HG03175 (cell line): ENCODE measurements around the gene OVAAL.

Experiments used
- ATAC-seq: cut with Tn5 transposase; IDR thresholded peaks from one replicate; pipeline ENCODE4 v1.9.1; 2021; ENCODE audit warnings: mild to moderate bottlenecking, moderate library complexity; ENCODE audit not compliant: unreplicated experiment

Gene OVAAL

DNA sequence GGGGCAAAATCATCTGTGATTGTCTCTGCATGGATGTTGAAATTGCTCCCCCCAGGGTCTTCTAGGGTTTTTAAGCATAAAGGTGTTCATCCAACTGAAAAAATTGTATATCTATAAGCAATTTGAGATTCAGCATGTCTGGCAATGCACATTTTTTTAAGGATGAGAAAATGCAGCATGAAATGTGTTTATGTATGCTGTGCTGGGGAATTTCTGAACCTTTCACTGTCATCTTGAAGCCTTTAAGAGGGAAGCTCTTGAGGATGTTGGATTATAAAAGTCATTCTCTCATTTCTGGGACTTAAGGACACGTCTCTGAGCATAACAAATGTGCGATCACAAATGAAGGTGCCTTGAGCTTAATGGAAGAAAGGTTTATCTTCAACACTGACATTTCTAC is 9.4 kb downstream of the OVAAL start:
- ATAC-seq, result no peak

DNA sequence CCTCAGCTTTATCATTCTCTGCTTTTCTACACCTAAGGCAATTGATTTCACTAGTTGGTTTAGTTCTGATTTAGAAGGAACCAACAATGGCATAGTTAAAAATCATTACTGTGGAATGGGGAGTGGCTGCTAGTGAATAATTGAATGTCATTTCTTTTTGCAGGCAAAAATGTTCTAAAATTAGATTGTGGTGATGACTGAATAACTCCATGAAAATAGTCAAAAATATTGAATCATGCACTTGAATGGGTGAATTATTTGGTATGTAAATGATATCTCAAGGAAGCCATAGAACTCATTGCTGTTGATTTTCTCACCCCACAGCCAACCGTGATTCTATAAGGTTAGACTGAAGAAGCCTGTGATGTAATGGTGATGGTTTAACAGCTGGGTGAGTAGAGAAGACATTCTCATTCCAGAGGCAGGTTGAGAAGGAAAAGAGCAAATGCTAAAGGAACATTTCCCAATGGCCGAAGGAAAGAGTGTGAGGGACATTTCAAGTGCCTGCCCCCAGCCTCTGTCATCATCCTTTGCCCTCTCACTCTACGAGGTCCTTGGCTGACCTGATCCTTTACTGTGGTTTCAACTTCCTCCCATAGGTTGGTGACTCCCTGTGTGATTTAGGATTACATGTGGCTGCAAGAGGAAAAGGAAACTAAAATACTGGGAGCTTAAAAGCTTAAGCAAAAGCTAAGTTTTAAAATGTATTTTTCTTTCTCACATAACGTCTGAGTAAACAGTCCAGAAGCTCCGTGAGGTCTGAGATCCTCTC is 12.5 kb downstream of the OVAAL start:
- no peak for ATAC-seq

DNA sequence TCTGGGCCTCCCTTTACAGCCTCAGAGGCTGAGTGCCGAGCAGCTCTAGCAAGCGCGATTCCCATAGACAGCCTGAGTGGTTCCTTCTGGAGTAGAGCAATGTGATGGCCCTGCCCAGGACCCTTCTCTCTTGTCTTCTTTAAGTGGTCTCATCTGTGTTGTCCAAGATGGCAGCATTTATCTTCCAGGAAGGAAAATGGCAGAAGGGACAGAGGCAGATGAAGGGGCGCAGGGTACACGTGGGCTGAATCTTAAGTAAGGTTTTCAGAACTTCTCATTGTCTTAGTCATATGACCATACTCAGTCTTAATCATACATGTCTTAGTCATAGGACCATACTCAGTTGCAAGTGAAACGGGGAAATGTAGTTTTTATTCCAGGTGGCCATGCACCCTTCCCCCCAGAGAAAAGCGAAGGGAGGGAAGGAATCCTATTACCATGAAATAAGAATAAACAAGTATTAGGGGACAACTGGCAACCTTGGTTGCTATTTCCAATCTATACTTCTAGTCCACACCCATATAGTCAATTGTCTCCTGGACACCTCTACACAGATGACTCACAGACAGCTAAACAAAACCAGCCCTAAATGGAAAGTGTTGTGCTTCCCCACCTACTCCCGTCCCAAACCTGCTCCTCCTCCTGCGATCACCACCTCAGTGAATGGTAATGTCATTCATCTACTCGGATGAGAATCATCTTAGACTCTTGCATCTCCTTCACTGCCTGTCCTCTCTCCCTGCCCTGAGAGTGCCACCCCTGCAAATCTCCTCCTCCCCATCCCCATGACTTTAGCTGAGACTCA is 13.3 kb downstream of the OVAAL start:
- no peak for ATAC-seq

DNA sequence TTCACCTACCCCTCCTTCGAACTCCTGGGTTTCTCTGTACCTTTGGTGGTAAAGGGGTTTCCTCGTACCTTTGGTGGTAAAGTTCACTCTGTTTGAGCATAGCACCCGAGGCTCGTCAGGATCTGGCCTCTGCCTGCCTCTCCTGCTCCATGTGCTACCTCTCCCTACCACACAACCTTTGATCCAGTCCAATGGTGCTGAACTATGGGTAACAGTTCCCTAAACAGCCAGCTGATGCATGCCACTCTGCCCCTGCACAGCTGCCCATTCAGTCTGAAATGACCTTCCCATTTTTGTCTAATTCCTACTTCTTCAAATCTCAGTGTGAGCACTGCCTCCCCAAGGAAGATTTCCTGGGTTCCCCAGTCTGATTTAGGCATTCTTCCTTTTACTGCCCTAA is 14.0 kb downstream of the OVAAL start:
- ATAC-seq, result no peak

DNA sequence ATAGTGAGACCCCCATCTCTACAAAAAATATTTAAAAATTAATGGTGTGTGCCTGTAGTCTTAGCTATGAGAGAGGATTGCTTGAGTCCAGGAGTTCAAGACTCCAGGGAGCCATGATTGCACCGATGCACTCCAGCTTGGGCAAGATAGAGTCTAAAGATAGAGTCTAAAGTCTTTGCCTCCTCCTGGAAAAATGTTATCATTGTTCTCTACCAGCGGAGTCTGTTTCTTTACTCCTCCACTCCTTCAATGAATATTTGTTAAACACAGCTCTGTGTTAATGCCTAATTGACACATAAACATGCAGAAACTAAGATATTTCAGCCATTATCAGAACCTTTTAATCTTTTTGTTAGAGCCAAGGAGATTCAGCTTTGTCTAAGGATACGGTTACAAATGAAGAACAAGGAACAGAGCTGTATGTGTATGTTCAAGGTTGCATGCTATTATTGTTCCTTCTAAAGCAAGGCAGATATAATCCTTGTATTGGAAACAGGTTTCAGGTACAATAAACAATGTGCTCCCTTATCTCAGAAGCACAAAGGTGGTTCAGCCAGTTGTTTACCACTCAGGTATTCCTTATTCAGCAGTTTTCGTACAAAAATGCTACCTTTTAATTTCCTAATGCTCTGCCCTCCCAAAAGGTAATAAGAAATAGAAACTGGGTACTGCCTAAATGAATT is 15.4 kb downstream of the OVAAL start:
- ATAC-seq, result no peak

DNA sequence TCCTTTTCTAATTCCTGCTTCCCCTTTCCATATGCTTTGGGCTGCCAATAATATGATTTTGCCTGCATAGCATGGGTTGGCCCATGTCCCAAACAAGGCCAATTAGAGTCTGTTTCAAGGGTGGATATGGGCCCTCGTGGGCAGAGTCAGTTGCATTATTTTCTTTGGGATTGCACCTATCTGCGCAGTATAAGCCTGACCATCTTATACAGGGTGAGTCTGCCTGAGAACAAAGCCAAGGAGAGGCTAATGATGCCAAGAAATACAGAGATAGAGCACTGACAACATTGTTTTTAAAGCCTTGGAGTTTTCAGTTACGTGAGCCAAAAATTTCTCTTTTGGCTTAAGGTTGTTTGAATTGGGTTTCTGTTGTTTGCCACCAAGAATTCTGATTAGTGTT is 18.6 kb downstream of the OVAAL start:
- ATAC-seq, result no peak

DNA sequence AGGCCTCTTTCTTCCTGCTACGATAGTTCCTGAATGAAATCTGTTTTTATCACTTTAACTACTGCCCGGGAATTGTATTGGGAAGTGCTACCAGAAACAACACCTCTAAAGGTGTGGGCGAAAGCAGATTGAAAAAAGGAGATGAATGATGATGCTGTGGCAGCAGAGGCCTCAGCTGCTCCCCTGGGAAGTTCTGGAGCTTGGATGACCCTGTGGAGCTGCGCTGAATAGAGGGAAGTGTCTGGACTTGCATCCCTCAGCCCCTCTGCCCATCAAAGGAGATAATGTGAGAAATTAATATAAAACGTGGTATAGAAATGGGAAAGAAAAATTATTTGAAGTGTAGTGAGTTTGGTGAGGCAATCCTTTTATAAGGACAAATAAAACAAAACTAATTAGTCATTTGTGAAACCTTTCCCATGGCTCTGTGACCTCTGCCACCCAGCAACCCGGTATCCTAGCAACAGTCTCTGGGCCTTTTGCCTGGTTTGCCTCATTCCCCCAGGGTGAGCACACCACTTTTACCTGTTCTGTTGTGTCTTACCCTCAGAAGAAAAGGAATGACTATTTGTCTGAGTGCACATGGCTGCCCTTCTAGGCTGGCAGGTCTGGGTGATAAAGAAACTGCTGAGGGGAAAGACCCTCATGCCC is 21.3 kb downstream of the OVAAL start:
- ATAC-seq, result no peak

DNA sequence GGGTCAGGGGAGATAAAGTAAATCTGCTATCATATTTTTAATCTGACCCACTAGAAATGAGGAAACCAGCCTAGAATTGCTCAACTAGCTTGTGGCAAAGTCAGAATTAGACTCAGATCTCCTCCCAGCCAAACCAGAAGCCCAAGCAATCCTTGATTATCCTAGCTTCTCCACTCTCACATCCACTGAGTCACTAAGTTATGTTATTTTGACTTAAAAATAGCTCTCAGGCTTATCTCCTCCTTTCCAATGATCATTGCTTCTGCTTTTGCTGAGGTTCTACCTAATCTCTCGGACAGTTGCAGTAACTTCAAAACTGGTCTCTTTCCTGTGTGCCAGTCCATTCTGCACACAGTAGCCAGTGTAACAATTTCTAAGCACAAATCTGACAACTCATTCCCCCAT is 22.9 kb downstream of the OVAAL start:
- ATAC-seq, result no peak

DNA sequence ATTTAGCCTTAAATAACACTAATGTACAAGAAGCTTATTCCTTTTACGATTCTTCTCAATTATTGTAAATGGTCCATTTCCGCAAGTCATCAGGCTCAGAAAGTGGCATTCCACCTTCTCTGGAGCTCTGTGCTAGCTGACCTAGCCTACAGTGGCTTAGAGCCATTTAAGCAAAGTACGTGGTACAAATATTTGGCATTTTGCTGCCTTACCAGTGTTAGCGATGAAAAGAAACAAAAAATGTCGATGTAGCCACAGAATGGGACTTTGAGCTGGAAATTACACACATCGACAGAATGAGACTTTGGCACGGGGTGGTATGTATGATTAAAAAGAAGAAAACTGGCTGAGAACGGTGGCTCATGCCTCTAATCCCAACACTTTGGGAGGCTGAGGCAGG is 26.1 kb downstream of the OVAAL start:
- no peak for ATAC-seq

DNA sequence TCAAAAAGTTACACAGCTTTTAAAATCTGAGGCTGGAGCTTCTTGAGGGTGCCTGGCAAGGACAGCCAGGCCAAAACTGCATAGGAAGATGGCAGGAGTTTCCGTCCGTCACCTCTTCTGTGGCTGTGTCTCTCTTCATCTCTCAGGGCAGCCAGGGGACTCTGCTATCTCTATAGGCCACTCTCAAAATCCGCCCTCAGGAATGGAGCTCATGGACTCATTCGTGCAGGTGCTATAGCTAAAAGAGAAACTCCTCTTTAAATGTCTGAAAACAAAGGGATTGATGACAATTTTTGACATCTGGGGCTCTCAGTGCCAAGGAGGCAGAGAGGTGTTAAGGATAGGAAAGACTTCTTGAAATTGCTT is 27.2 kb downstream of the OVAAL start:
- ATAC-seq, result no peak

DNA sequence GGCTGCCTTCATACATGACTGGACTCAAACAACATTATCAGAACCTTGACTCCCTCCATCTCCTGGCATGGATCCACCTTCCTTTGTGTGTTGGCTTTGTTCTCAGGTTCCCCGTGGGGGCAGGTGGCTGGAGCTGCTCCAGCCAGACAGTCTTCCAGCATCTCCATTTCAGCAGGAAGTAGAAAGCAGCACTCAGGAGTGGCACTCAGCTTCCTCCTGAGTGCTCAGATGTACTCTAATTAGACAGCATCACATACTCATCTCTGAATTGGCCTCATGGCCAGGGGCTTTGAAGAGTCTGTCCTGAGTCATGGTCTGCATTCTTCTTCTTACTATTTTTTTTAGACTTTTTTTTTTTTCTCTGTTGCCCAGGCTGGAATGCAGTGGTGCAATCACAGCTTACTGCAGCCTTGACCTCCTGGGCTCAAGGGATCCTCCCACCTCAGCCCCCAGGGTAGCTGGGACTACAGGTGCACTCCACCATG is 27.9 kb downstream of the OVAAL start:
- ATAC-seq, result no peak

DNA sequence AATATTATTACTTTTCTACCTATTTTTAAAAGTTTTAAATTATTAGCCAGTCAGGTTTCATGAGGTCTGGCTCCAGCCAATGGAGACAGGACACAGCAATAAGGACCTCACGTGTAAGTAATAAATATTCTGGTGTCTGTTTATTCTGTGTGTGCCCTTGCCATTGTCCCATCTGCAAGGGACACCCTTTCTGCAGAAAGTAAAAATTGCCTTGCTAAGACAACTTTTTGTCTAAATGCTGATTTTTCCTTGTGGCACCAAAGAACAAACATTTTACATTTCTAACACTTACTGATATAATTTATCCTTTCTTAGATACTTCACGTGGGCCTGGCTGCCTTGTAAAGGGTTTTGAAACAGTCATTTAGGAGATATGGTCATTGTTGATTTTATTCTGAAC is 29.4 kb downstream of the OVAAL start:
- ATAC-seq, result no peak

DNA sequence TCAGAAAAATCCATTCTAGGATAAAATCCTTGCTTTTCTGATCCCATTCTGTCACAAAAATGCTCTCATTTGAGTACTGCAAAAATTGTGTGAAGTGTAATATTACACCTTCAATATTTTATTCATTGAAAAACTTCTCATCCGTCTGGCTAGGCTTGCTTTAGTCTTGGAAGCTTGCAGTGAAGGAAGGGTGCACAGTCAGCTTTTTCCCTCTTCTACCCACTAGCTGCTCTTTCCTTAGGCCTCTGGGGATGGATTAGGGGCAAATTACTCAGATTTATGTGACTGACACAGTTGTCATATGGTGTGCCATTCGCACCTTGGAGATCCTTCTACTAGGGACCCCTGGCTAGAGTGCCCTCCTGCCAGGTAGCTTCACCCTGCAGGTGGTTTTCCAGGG is 32.1 kb downstream of the OVAAL start:
- no peak for ATAC-seq

DNA sequence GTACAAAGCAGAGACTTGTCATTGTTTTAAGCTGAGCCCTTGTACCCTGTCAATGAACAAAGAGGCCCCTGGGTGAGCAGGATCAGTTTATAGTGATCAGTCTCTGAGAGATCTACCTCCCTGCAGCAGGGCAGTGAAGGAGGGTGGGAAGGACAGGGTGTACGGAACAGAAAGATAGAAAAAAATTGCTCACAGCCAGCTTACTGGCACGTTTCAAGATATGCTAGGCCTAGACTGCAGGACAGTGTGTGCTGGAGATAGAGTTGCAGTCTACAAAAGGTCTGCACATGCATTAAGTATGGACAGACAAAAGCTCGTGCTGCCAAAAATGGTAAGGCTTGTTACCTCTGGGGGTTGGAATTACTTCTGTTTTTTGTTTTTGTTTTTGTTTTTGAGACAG is 34.6 kb downstream of the OVAAL start:
- ATAC-seq, result no peak

DNA sequence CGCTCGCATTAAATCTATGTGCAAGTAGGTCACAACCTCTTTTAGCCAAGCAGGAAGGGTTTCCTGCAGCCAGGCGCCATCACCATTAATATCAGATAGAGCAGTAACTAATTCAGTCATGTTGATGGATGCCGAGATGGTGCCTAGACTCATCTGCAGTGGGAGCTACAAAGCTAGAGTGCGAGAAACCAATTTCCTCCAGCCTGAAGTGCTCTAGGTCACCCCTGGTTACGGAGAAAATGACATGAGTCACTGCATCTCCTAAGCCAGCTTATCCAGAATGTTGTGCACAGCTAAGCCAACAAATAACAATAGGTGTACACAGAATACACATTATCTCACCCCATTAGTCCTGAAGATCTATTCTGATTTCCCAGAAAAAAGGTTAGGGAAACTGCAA is 36.0 kb downstream of the OVAAL start:
- ATAC-seq, result no peak

DNA sequence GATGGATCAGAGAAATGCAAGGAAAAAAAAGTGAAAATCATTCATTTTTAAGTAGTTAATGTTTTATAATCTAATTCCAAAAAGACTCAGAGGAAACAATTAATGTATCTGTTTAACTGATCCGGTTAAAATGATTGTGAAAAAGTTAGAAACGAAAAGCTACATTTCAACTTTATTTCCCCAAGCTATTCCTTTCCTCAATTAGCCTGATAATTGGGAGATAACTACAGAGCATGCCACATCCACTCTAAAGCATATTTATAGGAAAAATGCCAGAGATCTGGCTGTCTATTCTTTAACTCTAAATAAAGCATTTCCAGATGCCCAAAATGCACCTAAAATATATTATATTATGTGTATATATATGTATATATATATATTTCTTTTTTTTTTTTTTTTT is 37.2 kb downstream of the OVAAL start:
- ATAC-seq, result no peak

DNA sequence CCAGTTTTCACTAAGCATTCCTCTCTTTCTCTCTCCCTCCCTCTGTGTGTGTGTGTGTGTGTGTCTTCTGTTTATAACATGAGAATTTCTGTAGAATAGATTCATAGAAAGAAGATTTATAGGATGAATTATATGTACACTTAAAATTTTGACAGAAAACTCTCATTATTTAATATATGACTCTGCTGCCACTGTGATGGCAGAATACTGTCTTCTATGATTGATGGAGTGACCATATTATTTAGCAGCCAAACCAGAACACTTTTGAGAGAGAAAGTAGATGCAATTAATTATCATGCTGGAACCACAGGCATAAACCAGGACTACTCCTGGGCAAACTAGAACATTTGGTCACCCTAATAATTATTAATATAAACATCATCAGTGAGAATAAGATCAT is 38.8 kb downstream of the OVAAL start:
- no peak for ATAC-seq

DNA sequence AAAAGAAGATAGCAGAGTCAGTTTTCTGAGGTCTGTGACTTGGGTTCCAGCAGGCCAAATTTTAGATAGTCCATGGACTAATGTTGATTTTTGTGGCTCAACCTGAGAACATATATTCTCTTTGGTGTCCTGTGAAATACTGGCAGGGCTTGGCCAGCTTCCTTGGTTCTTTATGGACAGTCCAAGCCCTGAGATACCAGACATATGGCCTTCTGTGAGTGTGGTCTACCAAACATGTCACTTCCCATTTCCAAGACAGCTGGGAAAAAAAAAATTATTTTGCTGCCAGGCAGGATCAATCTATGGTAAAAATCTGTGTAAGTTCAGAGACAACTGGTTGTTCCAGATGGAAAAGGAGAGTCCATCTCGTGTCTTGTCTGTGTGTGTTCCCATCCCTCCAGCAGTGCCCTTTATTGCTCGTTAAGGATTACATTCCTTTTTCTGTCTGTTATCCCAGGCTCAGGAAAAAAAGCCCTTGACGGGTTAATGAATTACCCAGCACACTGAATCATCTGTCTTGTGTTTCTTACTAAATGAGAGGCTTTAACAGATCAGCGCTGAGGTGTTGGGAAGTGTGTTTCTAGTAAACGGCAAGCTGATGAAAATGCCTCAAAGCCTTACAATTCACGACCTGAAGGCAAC is 39.7 kb downstream of the OVAAL start:
- no peak for ATAC-seq

DNA sequence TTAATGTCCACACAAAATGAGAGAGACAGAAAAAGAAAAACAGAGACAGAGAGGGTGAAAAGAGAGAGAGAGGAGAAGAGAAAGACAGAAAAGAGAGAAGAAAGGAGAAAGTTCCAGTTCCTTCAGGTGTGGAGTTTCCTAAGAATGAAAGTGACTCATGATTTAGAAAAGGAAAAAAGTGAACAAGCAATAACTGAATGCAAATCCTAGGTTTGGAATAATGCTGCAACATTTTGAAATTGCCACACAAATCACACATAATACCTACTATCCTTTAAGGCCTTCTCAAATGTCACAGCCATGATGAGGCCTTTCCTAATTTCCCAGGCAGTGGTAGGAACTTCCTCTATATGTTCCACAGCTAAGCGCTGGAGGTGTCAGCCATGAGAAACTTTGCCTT is 41.6 kb downstream of the OVAAL start:
- ATAC-seq, result no peak

DNA sequence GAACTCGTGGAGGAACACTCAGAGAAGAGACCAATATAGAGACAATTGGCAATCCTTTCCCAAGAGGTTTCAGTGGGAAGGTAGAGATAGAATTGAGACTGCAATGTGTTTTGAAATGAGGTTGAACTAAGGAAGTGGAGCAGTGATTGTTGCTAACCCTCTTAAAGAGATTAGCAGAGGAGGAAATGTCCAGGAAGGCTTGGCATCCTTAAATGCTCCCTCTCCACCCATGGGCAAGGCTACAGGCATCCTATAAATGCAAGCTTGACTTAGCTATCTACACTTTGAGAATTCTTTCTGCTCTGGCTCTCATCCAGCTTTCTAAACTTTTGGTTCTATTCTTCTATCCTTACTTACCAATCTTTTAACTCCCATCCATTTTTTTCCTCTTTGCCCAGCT is 42.7 kb downstream of the OVAAL start:
- ATAC-seq, result no peak
